Measurements from ENCODE around the gene UIMC1. TPM values are rescaled to one million over a fixed set of nuclear protein-coding genes. Genes with fewer than 3 reads are reported as not detected.

UIMC1 gene
- total and polyA plus RNA-seq, 2 donors (not counting 1 experiment from before 2014, with no cell fraction given) = 49.2 to 98.1 TPM

DNA sequence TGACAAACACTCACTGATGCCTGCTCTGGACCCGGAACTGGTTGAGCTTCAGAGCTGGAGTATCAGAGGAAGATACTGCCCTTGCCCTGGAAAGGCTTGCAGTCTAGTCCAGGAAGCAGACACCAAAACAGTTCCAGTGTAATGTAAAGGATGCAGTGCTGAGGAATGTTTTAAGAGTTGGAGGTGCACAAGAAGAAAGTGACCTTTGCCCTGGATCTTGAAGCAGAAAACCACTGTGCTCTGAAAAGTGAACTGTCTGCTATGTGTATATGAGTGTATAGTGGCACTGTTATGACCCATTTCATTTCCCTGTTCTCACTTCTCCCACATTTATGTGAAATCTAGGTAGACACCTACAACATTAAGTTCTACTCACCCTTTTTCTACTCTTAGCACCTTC is 18.0 kb upstream of the UIMC1 start:
- Histone ChIP-seq H3K4me3 (ENCODE audit: control extremely low read depth in 1 of 5, extremely low read depth in 1 of 5, insufficient read depth in 1 of 5, low read depth in 2 of 5, low read length in 4 of 5) (no peak overlapping the region), H3K4me1 (ENCODE audit: control insufficient read depth in 2 of 2, insufficient read depth in 2 of 2, low read length in 2 of 2) (peaks cover 15 to 17% of the 10 kb centered on the region in 2 donors), H4K20me1 (ENCODE audit: control insufficient read depth, insufficient read depth, low read length, poor library complexity, severe bottlenecking) (no peaks in the 10 kb centered on the region), H3K27ac (ENCODE audit: low read length in 2 of 2) (peak overlapping the region in 1 of 2 donors; percentile 35), H3K4me2 (replicated peaks; ENCODE audit: low read depth, low read length, poor library complexity, severe bottlenecking) (no peak overlapping the region), H3K36me3 (replicated peaks in 1 of 2; ENCODE audit: control extremely low read depth in 1 of 2, control insufficient read depth in 1 of 2, extremely low read depth in 1 of 2, insufficient read depth in 2 of 2, low read length in 1 of 2) (peaks cover 5% of the 10 kb centered on the region in 2 experiments), H3K79me2 (ENCODE audit: control insufficient read depth, insufficient read depth, low read length) (peaks cover 73% of the 10 kb centered on the region), H2AFZ (ENCODE audit: insufficient read depth, low read depth, low read length, poor library complexity, severe bottlenecking) (no peak overlapping the region), H3K9me3 (ENCODE audit: control extremely low read depth in 1 of 3, control insufficient read depth in 2 of 3, insufficient read depth in 1 of 3, low read length in 2 of 3) (no peaks in the 10 kb centered on the region), H3K27me3 (replicated peaks in 1 of 4; ENCODE audit: control extremely low read depth in 1 of 4, control insufficient read depth in 3 of 4, insufficient read depth in 4 of 4, low read length in 3 of 4) (no peaks in the 10 kb centered on the region), H3K9ac (ENCODE audit: low read length) (no peak overlapping the region)
- TF ChIP-seq, protein P1, sequence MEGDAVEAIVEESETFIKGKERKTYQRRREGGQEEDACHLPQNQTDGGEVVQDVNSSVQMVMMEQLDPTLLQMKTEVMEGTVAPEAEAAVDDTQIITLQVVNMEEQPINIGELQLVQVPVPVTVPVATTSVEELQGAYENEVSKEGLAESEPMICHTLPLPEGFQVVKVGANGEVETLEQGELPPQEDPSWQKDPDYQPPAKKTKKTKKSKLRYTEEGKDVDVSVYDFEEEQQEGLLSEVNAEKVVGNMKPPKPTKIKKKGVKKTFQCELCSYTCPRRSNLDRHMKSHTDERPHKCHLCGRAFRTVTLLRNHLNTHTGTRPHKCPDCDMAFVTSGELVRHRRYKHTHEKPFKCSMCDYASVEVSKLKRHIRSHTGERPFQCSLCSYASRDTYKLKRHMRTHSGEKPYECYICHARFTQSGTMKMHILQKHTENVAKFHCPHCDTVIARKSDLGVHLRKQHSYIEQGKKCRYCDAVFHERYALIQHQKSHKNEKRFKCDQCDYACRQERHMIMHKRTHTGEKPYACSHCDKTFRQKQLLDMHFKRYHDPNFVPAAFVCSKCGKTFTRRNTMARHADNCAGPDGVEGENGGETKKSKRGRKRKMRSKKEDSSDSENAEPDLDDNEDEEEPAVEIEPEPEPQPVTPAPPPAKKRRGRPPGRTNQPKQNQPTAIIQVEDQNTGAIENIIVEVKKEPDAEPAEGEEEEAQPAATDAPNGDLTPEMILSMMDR (IDR thresholded peaks at IDR 0.05) = no peak
- no peak for TF ChIP-seq EZH2 (IDR thresholded peaks at IDR 0.05; ENCODE audit: borderline replicate concordance, insufficient read depth, low read depth, low read length, poor library complexity, severe bottlenecking)
- Mint-ChIP-seq H3K4me3 (peak overlapping the region; percentile 23), H3K27ac (peak overlapping the region; percentile 37), H3K27me3 (no peaks in the 10 kb centered on the region), H3K9me3 (ENCODE audit: insufficient read depth) (no peaks in the 10 kb centered on the region), H3K4me1 (peaks cover 38% of the 10 kb centered on the region)
- POLR2A ChIA-PET = interaction anchor here (0.6 kb wide), 1 partner anchor 163 kb away, joined by 4 read pairs; no protein-coding TSS in a partner anchor
- ATAC-seq (ENCODE audit: low read depth) (no peak), DNase-seq (no peak)
- intact Hi-C loops (cut with micrococcal nuclease) = no loop called here
- CTCF ChIA-PET = no interaction called here
- 85% methylated on average over 1 of the region's 1 CpG for WGBS (ENCODE audit: insufficient coverage)

DNA sequence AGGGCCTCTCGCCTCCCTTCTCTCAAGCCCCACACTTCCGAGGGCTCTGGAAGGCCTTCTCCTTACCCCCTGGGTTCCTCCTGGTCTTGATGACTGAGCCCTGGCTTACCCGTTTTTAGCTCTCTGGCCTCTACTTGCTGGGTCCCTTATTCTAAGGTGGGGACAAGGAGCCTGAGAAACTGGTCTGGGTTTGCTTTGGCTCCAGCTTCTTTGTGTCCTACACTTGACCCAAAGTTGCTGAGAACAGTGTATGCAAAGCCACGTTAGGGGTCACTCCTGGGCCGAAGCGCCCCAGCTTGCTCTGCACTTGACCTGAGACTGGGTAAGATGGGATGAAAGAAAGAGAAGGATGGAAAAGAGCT is 16.7 kb upstream of the UIMC1 start:
- Histone ChIP-seq H3K9ac (ENCODE audit: low read length) (peak overlapping the region; percentile 98), H3K79me2 (ENCODE audit: control insufficient read depth, insufficient read depth, low read length) (peaks cover 64% of the 10 kb centered on the region), H3K4me2 (replicated peaks; ENCODE audit: low read depth, low read length, poor library complexity, severe bottlenecking) (peak overlapping the region; percentile 97), H3K27ac (ENCODE audit: low read length in 2 of 2) (peak overlapping the region; percentile 66 to 92), H3K9me3 (ENCODE audit: control extremely low read depth in 1 of 3, control insufficient read depth in 2 of 3, insufficient read depth in 1 of 3, low read length in 2 of 3) (no peaks in the 10 kb centered on the region), H3K4me3 (ENCODE audit: control extremely low read depth in 1 of 5, extremely low read depth in 1 of 5, insufficient read depth in 1 of 5, low read depth in 2 of 5, low read length in 4 of 5) (peak overlapping the region; percentile 69 to 96 (median 96)), H3K27me3 (replicated peaks in 1 of 4; ENCODE audit: control extremely low read depth in 1 of 4, control insufficient read depth in 3 of 4, insufficient read depth in 4 of 4, low read length in 3 of 4) (no peaks in the 10 kb centered on the region), H3K36me3 (replicated peaks in 1 of 2; ENCODE audit: control extremely low read depth in 1 of 2, control insufficient read depth in 1 of 2, extremely low read depth in 1 of 2, insufficient read depth in 2 of 2, low read length in 1 of 2) (peaks cover 0 to 5% of the 10 kb centered on the region in 2 experiments), H2AFZ (ENCODE audit: insufficient read depth, low read depth, low read length, poor library complexity, severe bottlenecking) (peak overlapping the region; percentile 98), H4K20me1 (ENCODE audit: control insufficient read depth, insufficient read depth, low read length, poor library complexity, severe bottlenecking) (no peaks in the 10 kb centered on the region), H3K4me1 (ENCODE audit: control insufficient read depth in 2 of 2, insufficient read depth in 2 of 2, low read length in 2 of 2) (peaks cover 15 to 17% of the 10 kb centered on the region in 2 donors)
- H3K9me3 Mint-ChIP-seq (ENCODE audit: insufficient read depth) = no peaks in the 10 kb centered on the region
- intact Hi-C loops (cut with micrococcal nuclease) = loop anchor here (2.0 kb wide), 2 partner anchors 48 to 94 kb away; no protein-coding TSS in a partner anchor
- ATAC-seq (ENCODE audit: low read depth) (peak; percentile 2), DNase-seq (no peak)
- peaks cover 38% of the 10 kb centered on the region for H3K4me1 Mint-ChIP-seq
- WGBS (ENCODE audit: insufficient coverage) = 35% methylated on average over 5 of the region's 6 CpGs
- ChIA-PET POLR2A (interaction anchor here (1.0 to 1.5 kb wide), 2 partner anchors 16 to 37 kb away, joined by 3 to 6 read pairs; partner anchors contain the start of gene UIMC1), CTCF (interaction anchor here (0.6 to 1.5 kb wide), 5 partner anchors 11 to 490 kb away, joined by 3 to 8 read pairs (median 4); no protein-coding TSS in a partner anchor)
- H3K27ac Mint-ChIP-seq = peak overlapping the region; percentile 96
- no peak for TF ChIP-seq EZH2 (IDR thresholded peaks at IDR 0.05; ENCODE audit: borderline replicate concordance, insufficient read depth, low read depth, low read length, poor library complexity, severe bottlenecking)
- peak overlapping the region; percentile 98 for H3K4me3 Mint-ChIP-seq
- H3K27me3 Mint-ChIP-seq = no peaks in the 10 kb centered on the region

All from B cell (primary cell).